HG03558 (cell line): ENCODE data around the gene PAFAH2.

Source experiments
- ATAC-seq: cut with Tn5 transposase; IDR thresholded peaks from one replicate; pipeline ENCODE4 v1.9.1; 2021; ENCODE audit warnings: moderate number of reproducible peaks; ENCODE audit not compliant: unreplicated experiment; ENCODE audit errors: extremely low read depth

PAFAH2 gene

GRCh38 chr1:26031611-26032220 is 33.9 kb upstream of the PAFAH2 start:
- ATAC-seq = no peak

GRCh38 chr1:26031196-26031595 is 33.3 kb upstream of the PAFAH2 start:
- no peak for ATAC-seq

- ATAC-seq = no peak
Observed at GRCh38 chr1:26029864-26030481, 32.1 kb upstream of the PAFAH2 start.

- ATAC-seq = no peak
Observed at GRCh38 chr1:26029054-26029863, 31.4 kb upstream of the PAFAH2 start.

GRCh38 chr1:26028490-26028980 is 30.7 kb upstream of the PAFAH2 start:
- ATAC-seq = no peak

GRCh38 chr1:26027716-26028489 is 30.0 kb upstream of the PAFAH2 start:
- ATAC-seq = no peak

GRCh38 chr1:26025517-26025916 is 27.7 kb upstream of the PAFAH2 start:
- no peak for ATAC-seq

GRCh38 chr1:26025060-26025459 is 27.2 kb upstream of the PAFAH2 start:
- ATAC-seq = no peak

- no peak for ATAC-seq
Observed at GRCh38 chr1:26023826-26024225, 26.0 kb upstream of the PAFAH2 start.

- ATAC-seq = no peak
Observed at GRCh38 chr1:26023009-26023408, 25.1 kb upstream of the PAFAH2 start.

GRCh38 chr1:26022404-26022779 is 24.5 kb upstream of the PAFAH2 start:
- ATAC-seq = no peak

- ATAC-seq = no peak
Observed at GRCh38 chr1:26021647-26022403, 24.0 kb upstream of the PAFAH2 start, which contains the start of gene EXTL1. Gene EXTL1 (plus strand): TSS chr1:26021775. CDS start chr1:26022647, 872 bp downstream.

GRCh38 chr1:26020941-26021646 is 23.2 kb upstream of the PAFAH2 start:
- ATAC-seq = no peak

- ATAC-seq = no peak
Observed at GRCh38 chr1:26020330-26020768, 22.5 kb upstream of the PAFAH2 start.

- no peak for ATAC-seq
Observed at GRCh38 chr1:26019641-26020315, 21.9 kb upstream of the PAFAH2 start.

- ATAC-seq = no peak
Observed at GRCh38 chr1:26017606-26018005, 19.7 kb upstream of the PAFAH2 start.

GRCh38 chr1:26016953-26017545 is 19.2 kb upstream of the PAFAH2 start:
- no peak for ATAC-seq

- no peak for ATAC-seq
Observed at GRCh38 chr1:26016258-26016952, 18.5 kb upstream of the PAFAH2 start.
